HG03354 (cell line): ENCODE measurements around the gene SEZ6.

Experiments used
- ATAC-seq: cut with Tn5 transposase; IDR thresholded peaks from one replicate; pipeline ENCODE4 v1.9.1; 2021; ENCODE audit warnings: mild to moderate bottlenecking; ENCODE audit not compliant: unreplicated experiment, poor library complexity, severe bottlenecking

Gene SEZ6, protein sequence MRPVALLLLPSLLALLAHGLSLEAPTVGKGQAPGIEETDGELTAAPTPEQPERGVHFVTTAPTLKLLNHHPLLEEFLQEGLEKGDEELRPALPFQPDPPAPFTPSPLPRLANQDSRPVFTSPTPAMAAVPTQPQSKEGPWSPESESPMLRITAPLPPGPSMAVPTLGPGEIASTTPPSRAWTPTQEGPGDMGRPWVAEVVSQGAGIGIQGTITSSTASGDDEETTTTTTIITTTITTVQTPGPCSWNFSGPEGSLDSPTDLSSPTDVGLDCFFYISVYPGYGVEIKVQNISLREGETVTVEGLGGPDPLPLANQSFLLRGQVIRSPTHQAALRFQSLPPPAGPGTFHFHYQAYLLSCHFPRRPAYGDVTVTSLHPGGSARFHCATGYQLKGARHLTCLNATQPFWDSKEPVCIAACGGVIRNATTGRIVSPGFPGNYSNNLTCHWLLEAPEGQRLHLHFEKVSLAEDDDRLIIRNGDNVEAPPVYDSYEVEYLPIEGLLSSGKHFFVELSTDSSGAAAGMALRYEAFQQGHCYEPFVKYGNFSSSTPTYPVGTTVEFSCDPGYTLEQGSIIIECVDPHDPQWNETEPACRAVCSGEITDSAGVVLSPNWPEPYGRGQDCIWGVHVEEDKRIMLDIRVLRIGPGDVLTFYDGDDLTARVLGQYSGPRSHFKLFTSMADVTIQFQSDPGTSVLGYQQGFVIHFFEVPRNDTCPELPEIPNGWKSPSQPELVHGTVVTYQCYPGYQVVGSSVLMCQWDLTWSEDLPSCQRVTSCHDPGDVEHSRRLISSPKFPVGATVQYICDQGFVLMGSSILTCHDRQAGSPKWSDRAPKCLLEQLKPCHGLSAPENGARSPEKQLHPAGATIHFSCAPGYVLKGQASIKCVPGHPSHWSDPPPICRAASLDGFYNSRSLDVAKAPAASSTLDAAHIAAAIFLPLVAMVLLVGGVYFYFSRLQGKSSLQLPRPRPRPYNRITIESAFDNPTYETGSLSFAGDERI

GRCh38 chr17:29005936-29006511 lies at the start of gene SEZ6:
TSS of gene SEZ6 (minus strand) at chr17:29006033. CDS start at chr17:29005869, 164 bp downstream.
- no peak for ATAC-seq

DNA sequence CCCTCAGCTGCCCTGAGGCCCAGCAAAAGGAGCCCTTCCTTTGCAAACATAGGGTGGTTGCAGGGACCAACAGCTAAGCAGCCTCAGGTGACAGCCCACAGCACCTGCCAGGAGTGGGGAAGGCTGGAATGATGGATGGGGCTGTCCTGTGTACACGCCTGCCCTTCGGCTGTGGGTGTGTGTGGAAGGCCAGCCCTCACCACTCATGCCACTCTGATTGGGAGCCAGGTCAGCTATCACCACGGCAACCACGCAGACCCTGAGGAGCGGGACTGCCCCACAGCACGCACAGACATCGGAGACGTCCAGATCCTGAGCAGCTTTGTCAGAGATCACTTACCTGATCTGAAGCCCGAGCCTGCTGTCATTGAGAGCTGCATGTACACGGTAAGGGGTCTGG lies 49.0 kb upstream of the SEZ6 start:
- ATAC-seq: no peak

GRCh38 chr17:29051731-29052130 lies 45.9 kb upstream of the SEZ6 start:
- ATAC-seq: no peak

DNA sequence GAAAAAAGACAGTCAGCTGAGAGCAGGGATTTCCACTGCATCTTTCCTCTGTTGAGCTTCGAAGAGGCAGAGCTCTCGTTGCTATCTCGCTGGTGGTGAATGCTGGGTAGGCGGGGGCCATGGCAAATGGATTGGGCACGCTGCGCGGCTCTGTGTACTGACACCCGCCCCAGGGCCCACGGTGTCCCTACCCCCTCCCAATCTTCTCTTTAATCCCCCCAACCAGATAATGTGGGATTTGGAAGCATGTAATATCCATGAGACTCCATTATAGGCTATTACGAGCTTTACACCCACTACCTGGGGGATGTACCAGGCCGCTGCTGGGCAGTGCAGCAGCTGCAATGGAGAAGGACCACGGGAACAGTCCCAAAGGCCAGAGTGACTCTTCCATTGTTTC lies 45.4 kb upstream of the SEZ6 start:
- ATAC-seq: no peak

GRCh38 chr17:29050176-29050575 lies 44.3 kb upstream of the SEZ6 start:
- ATAC-seq: no peak

DNA sequence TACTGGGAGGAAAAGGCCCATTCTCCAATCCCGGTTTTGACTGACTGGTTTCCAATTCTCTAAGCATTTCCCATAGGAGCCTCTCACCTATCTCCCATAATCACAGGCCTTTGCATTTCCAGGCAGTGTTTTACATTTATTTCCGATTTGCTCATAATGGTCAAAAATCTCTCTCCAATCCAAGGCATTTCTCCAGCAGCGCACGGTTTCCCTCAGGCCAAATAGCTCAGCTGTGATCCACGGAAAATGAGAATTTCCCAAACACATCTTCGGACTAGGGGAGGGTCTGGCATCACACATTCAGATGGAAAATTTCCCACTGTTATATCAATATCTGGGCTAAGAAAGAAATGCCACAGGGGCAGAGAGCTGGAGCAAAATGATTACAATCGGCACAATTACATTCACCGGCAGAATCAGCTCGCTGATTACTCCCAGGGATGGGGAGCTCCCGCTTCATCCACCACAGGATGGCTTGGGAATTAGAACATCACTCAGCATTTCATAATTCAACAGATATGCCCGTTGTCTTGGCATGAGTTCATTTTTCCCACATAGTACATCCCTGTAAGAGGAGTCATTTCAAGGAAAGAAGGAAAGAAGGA lies 43.8 kb upstream of the SEZ6 start:
- ATAC-seq: no peak

DNA sequence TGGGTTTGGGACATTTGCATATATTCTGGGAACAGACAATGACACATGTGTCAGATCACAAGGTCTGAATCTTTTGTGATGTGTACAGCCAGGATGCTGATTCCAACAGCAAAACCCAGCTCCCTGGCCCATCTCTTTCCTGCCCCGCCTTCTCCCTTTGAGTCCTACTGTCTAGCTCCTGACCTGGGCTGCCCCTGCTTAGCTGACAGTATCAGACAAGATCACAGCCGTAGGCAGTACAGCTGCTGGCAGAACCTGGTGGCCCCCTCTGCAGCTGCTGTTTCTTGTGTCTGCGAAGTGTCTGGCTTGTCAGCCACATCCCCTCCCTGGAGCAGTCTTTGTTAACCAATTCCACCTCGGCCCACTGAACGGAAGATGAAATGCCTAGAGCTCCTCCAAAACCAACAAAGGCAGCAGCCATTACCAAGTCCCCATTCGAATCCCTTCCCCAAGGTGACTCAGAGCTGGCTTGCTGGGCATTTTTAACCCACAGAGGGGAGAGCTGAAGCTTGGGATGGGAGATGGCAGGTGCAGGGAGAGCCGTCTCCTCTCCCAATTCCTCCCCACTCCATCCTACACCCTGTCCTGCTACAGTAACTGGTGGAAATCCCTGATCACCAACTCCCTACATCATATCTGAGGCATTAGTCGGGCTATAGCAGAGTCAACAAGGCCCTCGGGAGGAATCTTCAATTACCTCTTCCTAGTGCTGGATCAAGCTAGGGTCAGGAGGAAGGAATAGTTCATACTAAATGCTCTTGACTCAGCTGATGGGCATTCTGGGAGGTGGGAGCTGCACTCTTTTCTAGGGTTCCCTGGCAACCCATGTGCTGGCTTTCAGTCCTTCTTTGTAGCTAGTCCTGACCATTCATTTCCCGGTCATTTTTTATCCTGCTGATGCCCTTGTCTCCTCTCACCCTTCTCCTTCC lies 42.9 kb upstream of the SEZ6 start:
- ATAC-seq: no peak

- ATAC-seq: no peak
Observed at GRCh38 chr17:29046473-29046839, 40.6 kb upstream of the SEZ6 start.

DNA sequence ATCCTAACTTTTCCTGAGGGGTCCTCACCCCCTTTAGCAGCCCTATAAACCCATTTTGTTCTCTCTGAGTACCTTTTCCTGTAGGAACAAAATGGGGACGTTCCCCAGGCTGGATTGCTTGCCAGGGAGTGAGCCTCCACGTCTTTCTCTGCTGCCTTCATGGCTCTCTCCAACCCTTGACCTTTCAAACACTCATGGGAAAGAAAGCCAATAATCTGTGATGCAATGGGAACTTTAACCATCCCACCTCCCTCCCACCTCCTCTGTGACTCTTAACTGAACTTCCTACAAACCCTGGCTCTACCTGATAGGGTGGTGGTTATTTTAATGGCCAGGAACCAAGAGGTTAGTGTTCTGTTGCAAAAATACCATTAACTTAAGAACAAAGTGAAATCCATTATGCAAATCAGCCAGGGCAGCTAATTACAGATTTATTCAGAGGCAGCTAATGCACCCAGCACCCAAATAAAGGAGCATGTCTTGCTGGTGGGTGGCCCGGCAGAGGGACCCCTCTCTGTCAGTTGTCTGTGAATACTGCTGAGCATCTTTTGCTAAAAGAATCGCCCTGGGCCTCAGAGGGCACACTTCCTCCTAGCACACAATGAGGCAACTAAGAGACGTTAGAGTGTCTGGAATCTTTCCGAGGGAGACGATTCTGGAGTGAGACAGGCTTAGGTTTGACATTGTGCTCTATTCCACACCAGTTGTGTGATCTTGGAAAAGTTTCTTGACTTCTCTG lies 40.1 kb upstream of the SEZ6 start:
- no peak for ATAC-seq

DNA sequence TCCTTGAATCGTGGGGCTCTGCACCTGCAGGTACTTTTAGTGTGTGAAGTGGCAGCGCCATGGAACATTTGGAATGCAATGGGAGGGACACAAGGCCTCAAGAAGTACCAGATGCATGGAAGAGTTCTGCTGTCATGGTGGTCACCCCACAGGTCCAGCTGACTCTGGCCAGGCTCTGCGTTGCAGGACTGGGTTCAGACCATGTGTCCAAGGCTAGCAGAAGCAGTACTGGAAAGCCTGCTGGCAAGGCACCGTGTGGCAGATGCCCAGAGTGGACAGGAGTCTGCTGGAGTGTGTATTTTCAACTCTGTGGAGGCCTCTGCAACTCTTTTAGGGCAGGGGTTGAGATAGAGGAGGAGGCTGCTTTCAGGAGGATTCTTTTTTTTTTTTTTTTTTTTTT lies 39.2 kb upstream of the SEZ6 start:
- no peak for ATAC-seq

GRCh38 chr17:29043539-29044145 lies 37.8 kb upstream of the SEZ6 start:
- no peak for ATAC-seq

DNA sequence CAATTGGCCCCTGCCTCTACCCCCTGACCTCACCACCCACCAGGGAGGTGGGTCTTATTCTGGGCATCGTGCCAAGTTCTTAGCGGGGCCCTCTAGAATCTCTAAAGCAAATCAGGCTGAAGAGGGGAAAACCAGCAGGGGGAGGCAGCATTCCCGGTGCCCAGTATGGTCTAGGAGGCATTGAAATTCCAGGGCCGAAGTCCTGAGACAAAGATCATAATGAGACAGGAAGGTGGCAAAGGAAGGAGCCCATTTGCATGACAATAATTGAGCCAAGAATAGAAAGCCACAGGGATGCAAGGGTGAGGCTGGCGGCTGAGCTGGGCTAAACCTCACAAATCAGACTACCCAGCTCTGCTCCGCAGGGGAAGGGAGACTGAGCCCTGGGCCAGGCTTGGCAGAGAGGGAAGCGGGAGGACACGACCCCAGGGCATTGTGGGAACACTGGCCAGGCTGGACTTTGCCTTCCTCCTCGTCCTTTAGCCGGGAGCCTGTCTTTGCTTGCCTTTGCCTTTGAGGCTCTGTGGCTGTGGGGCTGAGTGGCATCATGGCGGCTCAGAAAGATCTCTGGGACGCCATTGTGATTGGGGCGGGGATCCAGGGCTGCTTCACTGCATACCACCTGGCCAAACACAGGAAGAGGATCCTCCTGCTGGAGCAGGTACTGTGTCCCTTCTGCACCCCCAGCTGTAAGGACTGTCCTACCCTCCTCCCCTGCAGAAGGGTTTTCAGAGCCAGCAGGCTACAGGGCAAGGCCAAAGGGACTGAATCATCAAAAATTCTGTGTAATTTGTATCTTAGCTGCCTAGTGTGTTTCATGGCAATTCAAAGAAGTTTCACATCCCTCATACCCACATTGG lies 37.1 kb upstream of the SEZ6 start, which contains the start of gene PIPOX:
Gene PIPOX, plus strand, starts transcription at position 463 of the 860 bp plus-strand sequence. Its CDS starts 85 bp downstream, at position 548.
- no peak for ATAC-seq

- no peak for ATAC-seq
Observed at GRCh38 chr17:29042026-29042678, 36.3 kb upstream of the SEZ6 start.

DNA sequence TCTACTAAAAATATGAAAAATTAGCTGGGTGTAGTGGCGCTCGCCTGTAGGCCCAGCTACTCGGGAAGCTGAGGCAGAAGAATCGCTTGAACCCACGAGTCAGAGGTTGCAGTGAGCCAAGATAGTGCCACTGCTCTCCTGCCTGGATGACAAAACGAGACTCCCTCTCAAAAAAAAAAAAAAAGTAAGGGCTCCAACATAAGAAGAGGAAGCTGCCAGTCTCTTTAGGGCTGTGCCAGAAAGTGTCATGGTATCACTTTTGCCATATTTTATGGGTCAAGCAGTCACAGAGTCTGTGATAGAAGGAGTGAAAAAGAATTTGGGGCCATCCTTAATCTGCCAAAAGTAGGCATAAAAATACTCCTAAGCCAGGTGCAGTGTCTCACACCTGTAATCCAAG lies 35.7 kb upstream of the SEZ6 start:
- no peak for ATAC-seq

GRCh38 chr17:29041091-29041490 lies 35.3 kb upstream of the SEZ6 start:
- no peak for ATAC-seq

- no peak for ATAC-seq
Observed at GRCh38 chr17:29039764-29040598, 34.1 kb upstream of the SEZ6 start.
